Amniotic epithelial cell (primary cell): ENCODE data around the gene WDR93.
"Not testable (repeated sequence)": the region's sequence is repeated elsewhere in the genome, so short reads cannot be mapped to it uniquely, and the experiment has no call there.

Experiments
- DNase-seq: peaks from one replicate; pipeline ENCODE4 v3.0.0-alpha.2; 2010; ENCODE audit warnings: low read depth

The WDR93 gene

GRCh38 chr15:89685995-89686394 is 4.6 kb upstream of the WDR93 start:
- DNase-seq: no peak

GRCh38 chr15:89686522-89686921 is 4.1 kb upstream of the WDR93 start:
- no peak for DNase-seq

GRCh38 chr15:89689930-89690275 is 708 bp upstream of the WDR93 start:
- not testable (repeated sequence) for DNase-seq

- DNase-seq: no peak
Measured at GRCh38 chr15:89693091-89693490, 2.5 kb downstream of the WDR93 start.

- DNase-seq: peak; percentile 70
Measured at GRCh38 chr15:89693696-89694095, 3.1 kb downstream of the WDR93 start.

- DNase-seq: no peak
Measured at GRCh38 chr15:89695198-89695597, 4.6 kb downstream of the WDR93 start.

- peak; percentile 33 for DNase-seq
Measured at GRCh38 chr15:89704411-89704810, 13.8 kb downstream of the WDR93 start.

GRCh38 chr15:89707577-89707976 is 17.0 kb downstream of the WDR93 start:
- no peak for DNase-seq

- peak; percentile 89 for DNase-seq
Measured at GRCh38 chr15:89714775-89715174, 24.2 kb downstream of the WDR93 start.

GRCh38 chr15:89723031-89723430 is 32.4 kb downstream of the WDR93 start:
- DNase-seq: no peak

GRCh38 chr15:89724621-89725020 is 34.0 kb downstream of the WDR93 start:
- no peak for DNase-seq

- no peak for DNase-seq
Measured at GRCh38 chr15:89725064-89725463, 34.5 kb downstream of the WDR93 start.

GRCh38 chr15:89728254-89728653 is 37.6 kb downstream of the WDR93 start:
- DNase-seq: peak; percentile 98

GRCh38 chr15:89731275-89731674 is 40.7 kb downstream of the WDR93 start:
- no peak for DNase-seq

- no peak for DNase-seq
Measured at GRCh38 chr15:89732451-89733172, 42.0 kb downstream of the WDR93 start.

GRCh38 chr15:89735773-89736172 is 45.2 kb downstream of the WDR93 start:
- no peak for DNase-seq

- peak; percentile 74 for DNase-seq
Measured at GRCh38 chr15:89740137-89740536, 49.5 kb downstream of the WDR93 start.

GRCh38 chr15:89743011-89743410 is 52.4 kb downstream of the WDR93 start:
- no peak for DNase-seq

- DNase-seq: no peak
Measured at GRCh38 chr15:89743594-89743993, 53.0 kb downstream of the WDR93 start.

- DNase-seq: no peak
Measured at GRCh38 chr15:89745131-89745530, 54.5 kb downstream of the WDR93 start.

- no peak for DNase-seq
Measured at GRCh38 chr15:89745768-89746167, 55.2 kb downstream of the WDR93 start.

GRCh38 chr15:89746386-89746780 is 55.8 kb downstream of the WDR93 start:
- no peak for DNase-seq

- DNase-seq: no peak
Measured at GRCh38 chr15:89747708-89748682, 57.4 kb downstream of the WDR93 start.
